Stimulated activated CD4-positive, alpha-beta T cell treated with anti-CD3 and anti-CD28 coated beads, Interleukin-2, amount 100 ng/mL, for 4 hours (primary cell): ENCODE measurements around the gene PCSK5.

Source experiments
- DNase-seq: peaks from one replicate; pipeline ENCODE4 v3.0.0-alpha.2; 2020; ENCODE audit warnings: low read depth

The PCSK5 gene

GRCh38 chr9:76082057-76082456 is 191.6 kb downstream of the PCSK5 start:
- DNase-seq = no peak

- no peak for DNase-seq
Observed at GRCh38 chr9:76085596-76085995, 195.1 kb downstream of the PCSK5 start.

GRCh38 chr9:76086539-76086938 is 196.1 kb downstream of the PCSK5 start:
- no peak for DNase-seq

GRCh38 chr9:76087976-76088375 is 197.5 kb downstream of the PCSK5 start:
- no peak for DNase-seq

GRCh38 chr9:76090330-76090729 is 199.9 kb downstream of the PCSK5 start:
- DNase-seq = no peak

- no peak for DNase-seq
Observed at GRCh38 chr9:76090909-76091308, 200.4 kb downstream of the PCSK5 start.

- DNase-seq = no peak
Observed at GRCh38 chr9:76092572-76092971, 202.1 kb downstream of the PCSK5 start.

- no peak for DNase-seq
Observed at GRCh38 chr9:76095585-76095984, 205.1 kb downstream of the PCSK5 start.

- DNase-seq = no peak
Observed at GRCh38 chr9:76099516-76099915, 209.0 kb downstream of the PCSK5 start.

- no peak for DNase-seq
Observed at GRCh38 chr9:76101075-76101474, 210.6 kb downstream of the PCSK5 start.

GRCh38 chr9:76101491-76101890 is 211.0 kb downstream of the PCSK5 start:
- DNase-seq = no peak

GRCh38 chr9:76101947-76102346 is 211.5 kb downstream of the PCSK5 start:
- no peak for DNase-seq

GRCh38 chr9:76103531-76104315 is 213.2 kb downstream of the PCSK5 start:
- DNase-seq = no peak

GRCh38 chr9:76107482-76107881 is 217.0 kb downstream of the PCSK5 start:
- DNase-seq = no peak

- DNase-seq = no peak
Observed at GRCh38 chr9:76109953-76110352, 219.5 kb downstream of the PCSK5 start.

- DNase-seq = no peak
Observed at GRCh38 chr9:76112151-76112550, 221.7 kb downstream of the PCSK5 start.

- no peak for DNase-seq
Observed at GRCh38 chr9:76114144-76114543, 223.7 kb downstream of the PCSK5 start.

- DNase-seq = no peak
Observed at GRCh38 chr9:76115396-76115795, 224.9 kb downstream of the PCSK5 start.

GRCh38 chr9:76115982-76116646 is 225.6 kb downstream of the PCSK5 start:
- no peak for DNase-seq

- no peak for DNase-seq
Observed at GRCh38 chr9:76116913-76117312, 226.4 kb downstream of the PCSK5 start.

- no peak for DNase-seq
Observed at GRCh38 chr9:76127637-76128036, 237.2 kb downstream of the PCSK5 start.

GRCh38 chr9:76135902-76136301 is 245.4 kb downstream of the PCSK5 start:
- no peak for DNase-seq

- no peak for DNase-seq
Observed at GRCh38 chr9:76136986-76137385, 246.5 kb downstream of the PCSK5 start.

GRCh38 chr9:76137931-76138330 is 247.5 kb downstream of the PCSK5 start:
- no peak for DNase-seq
